ENCODE results near the gene PSAPL1. TPM values are rescaled to one million over a fixed set of nuclear protein-coding genes. Genes with fewer than 3 reads are reported as not detected.

The PSAPL1 gene
- total and polyA plus RNA-seq, 2 experiments from 2014 or later: not detected

DNA sequence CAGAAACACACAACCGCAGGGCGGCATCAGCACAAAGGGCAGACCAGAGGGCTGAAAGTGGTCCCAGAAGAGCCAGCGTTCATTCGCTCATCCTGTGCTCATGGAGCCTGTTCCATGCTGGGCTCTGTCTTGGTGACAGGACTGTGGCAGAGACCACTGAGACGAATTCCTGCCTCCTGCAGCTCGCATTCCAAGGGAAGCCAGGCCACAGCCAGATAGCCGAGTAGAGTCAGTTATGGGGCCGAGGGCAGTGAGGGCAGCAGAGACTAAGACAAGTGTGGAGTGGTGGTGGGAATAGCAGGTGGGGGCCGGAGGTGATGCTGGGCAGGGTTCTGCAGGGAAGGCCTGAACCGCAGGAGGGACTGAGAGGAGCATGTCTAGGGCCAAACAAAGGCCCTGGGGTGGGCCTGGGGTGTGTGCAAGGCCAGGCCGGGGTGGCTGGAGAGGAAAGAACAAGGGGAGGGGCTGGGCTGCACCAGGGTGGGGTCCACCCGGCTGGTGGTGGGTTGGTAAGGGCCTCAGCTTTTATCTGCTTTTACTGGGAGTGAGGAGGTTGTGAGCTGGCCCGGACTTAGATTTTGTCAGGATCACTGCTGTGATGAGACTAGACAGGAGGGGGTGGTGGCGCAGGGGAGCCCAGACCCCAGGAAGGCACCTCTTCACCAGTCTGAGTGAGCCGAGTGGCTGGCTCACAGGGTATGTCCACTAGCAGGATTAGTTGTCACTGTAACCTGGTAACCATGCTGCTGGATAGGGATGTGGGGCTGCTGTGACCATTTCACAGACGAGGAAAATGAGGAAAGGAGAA is 6.3 kb downstream of the PSAPL1 start:
- TF ChIP-seq EZH2 (IDR thresholded peaks at IDR 0.05; ENCODE audit: insufficient read depth, poor library complexity, severe bottlenecking) (no peak), EZH2phosphoT487 (IDR thresholded peaks at IDR 0.05; ENCODE audit: insufficient read depth, low read depth) (no peak)
- no peak overlapping the region for H3K9ac ChIP-seq
- in situ Hi-C loops (cut with MboI): no loop called here
- H4K20me1 ChIP-seq (ENCODE audit: insufficient read depth): no peaks in the 10 kb centered on the region
- no peak overlapping the region for H3K4me2 ChIP-seq (ENCODE audit: unreplicated experiment)
- H3F3A ChIP-seq (ENCODE audit: insufficient read depth): no peaks in the 10 kb centered on the region
- no peaks in the 10 kb centered on the region for H3K9me2 ChIP-seq (ENCODE audit: insufficient read depth)
- H3K27me3 ChIP-seq (replicated peaks; ENCODE audit: insufficient read depth): 0 out of 2 replicates have a peak, but pooled peaks cover 3% of the 10 kb centered on the region
- WGBS, 2 experiments (ENCODE audit: low coverage in 1 of 2, low lambda C conversion rate in 2 of 2, missing lambda C conversion rate in 2 of 2): 73 to 76% methylated on average over 16 of the region's 16 CpGs
- H3K27ac ChIP-seq: no peak overlapping the region
- no peaks in the 10 kb centered on the region for H3K36me3 ChIP-seq (ENCODE audit: low read depth)
- no peaks in the 10 kb centered on the region for H3K4me1 ChIP-seq (ENCODE audit: insufficient read depth)
- DNase-seq: no peak
- H3K9me3 ChIP-seq (ENCODE audit: low read depth): no peaks in the 10 kb centered on the region
- no peaks in the 10 kb centered on the region for H3K79me2 ChIP-seq (ENCODE audit: insufficient read depth)
- H3K4me3 ChIP-seq: no peak overlapping the region
- H2AFZ ChIP-seq: no peak overlapping the region

DNA sequence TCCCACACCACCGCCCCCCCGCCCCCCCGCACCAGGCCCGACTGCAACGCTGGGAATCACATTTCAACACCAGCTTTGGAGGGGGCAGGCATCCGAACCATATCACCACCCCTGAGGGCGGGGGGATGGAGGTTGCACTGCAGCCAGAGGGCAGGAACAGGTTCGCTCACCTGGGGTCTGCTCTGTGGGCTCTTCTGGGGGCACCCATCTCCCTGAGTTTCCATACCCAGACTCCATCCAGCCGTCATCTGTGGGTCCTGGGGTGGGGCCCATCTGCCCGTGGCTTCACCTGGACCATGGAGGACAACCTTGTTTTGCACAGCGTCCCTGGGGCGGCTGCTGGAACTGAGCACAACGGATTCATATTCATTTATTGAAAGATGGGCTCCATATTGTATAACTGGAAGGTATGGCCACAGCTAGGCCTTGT is 6.9 kb downstream of the PSAPL1 start:
- H3K27me3 ChIP-seq (replicated peaks; ENCODE audit: insufficient read depth): 0 out of 2 replicates have a peak, but pooled peaks cover 3% of the 10 kb centered on the region
- TF ChIP-seq EZH2 (IDR thresholded peaks at IDR 0.05; ENCODE audit: insufficient read depth, poor library complexity, severe bottlenecking): no peak
- TF ChIP-seq EZH2phosphoT487 (IDR thresholded peaks at IDR 0.05; ENCODE audit: insufficient read depth, low read depth): no peak
- no peak overlapping the region for H2AFZ ChIP-seq
- in situ Hi-C loops (cut with MboI): no loop called here
- H4K20me1 ChIP-seq (ENCODE audit: insufficient read depth): no peaks in the 10 kb centered on the region
- H3K4me2 ChIP-seq (ENCODE audit: unreplicated experiment): no peak overlapping the region
- H3K27ac ChIP-seq: no peak overlapping the region
- no peaks in the 10 kb centered on the region for H3K9me3 ChIP-seq (ENCODE audit: low read depth)
- no peaks in the 10 kb centered on the region for H3F3A ChIP-seq (ENCODE audit: insufficient read depth)
- no peaks in the 10 kb centered on the region for H3K4me1 ChIP-seq (ENCODE audit: insufficient read depth)
- DNase-seq: no peak
- no peaks in the 10 kb centered on the region for H3K9me2 ChIP-seq (ENCODE audit: insufficient read depth)
- no peaks in the 10 kb centered on the region for H3K36me3 ChIP-seq (ENCODE audit: low read depth)
- 72 to 76% methylated on average over 5 to 13 of the region's 13 CpGs for WGBS, 2 experiments (ENCODE audit: low coverage in 1 of 2, low lambda C conversion rate in 2 of 2, missing lambda C conversion rate in 2 of 2)
- H3K79me2 ChIP-seq (ENCODE audit: insufficient read depth): no peaks in the 10 kb centered on the region
- H3K4me3 ChIP-seq: no peak overlapping the region
- no peak overlapping the region for H3K9ac ChIP-seq

DNA sequence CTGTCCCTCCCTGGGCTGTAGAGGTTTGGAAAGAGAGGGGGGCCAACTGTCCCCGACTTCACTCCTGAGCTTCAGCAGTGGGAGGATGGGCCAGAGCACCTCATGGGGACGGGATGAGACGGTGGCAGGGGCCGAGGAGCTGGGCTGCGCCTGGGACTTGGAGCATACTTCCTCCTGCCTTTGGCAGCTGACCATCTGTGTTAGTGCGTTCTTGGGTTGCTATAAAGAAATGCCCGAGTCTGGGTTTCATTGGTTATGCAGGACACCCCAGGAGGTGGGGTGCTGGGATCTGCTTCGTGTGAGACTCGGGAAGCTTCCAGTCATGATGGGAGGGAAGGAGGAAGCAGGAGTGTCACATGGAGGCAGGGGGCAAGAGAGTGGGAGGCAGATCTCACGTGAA is 7.4 kb downstream of the PSAPL1 start:
- no peaks in the 10 kb centered on the region for H3K9me2 ChIP-seq (ENCODE audit: insufficient read depth)
- no peak overlapping the region for H3K4me2 ChIP-seq (ENCODE audit: unreplicated experiment)
- no peaks in the 10 kb centered on the region for H3K4me1 ChIP-seq (ENCODE audit: insufficient read depth)
- no peaks in the 10 kb centered on the region for H4K20me1 ChIP-seq (ENCODE audit: insufficient read depth)
- H3K9me3 ChIP-seq (ENCODE audit: low read depth): no peaks in the 10 kb centered on the region
- H3F3A ChIP-seq (ENCODE audit: insufficient read depth): no peaks in the 10 kb centered on the region
- H3K4me3 ChIP-seq: no peak overlapping the region
- no peak for DNase-seq
- no peaks in the 10 kb centered on the region for H3K36me3 ChIP-seq (ENCODE audit: low read depth)
- no peak overlapping the region for H2AFZ ChIP-seq
- no peak overlapping the region for H3K9ac ChIP-seq
- 0 out of 2 replicates have a peak, but pooled peaks cover 3% of the 10 kb centered on the region for H3K27me3 ChIP-seq (replicated peaks; ENCODE audit: insufficient read depth)
- in situ Hi-C loops (cut with MboI): no loop called here
- WGBS, 2 experiments (ENCODE audit: low coverage in 1 of 2, low lambda C conversion rate in 2 of 2, missing lambda C conversion rate in 2 of 2): 60 to 66% methylated on average over 10 of the region's 10 CpGs
- TF ChIP-seq EZH2 (IDR thresholded peaks at IDR 0.05; ENCODE audit: insufficient read depth, poor library complexity, severe bottlenecking) (no peak), EZH2phosphoT487 (IDR thresholded peaks at IDR 0.05; ENCODE audit: insufficient read depth, low read depth) (no peak)
- H3K79me2 ChIP-seq (ENCODE audit: insufficient read depth): no peaks in the 10 kb centered on the region
- no peak overlapping the region for H3K27ac ChIP-seq

DNA sequence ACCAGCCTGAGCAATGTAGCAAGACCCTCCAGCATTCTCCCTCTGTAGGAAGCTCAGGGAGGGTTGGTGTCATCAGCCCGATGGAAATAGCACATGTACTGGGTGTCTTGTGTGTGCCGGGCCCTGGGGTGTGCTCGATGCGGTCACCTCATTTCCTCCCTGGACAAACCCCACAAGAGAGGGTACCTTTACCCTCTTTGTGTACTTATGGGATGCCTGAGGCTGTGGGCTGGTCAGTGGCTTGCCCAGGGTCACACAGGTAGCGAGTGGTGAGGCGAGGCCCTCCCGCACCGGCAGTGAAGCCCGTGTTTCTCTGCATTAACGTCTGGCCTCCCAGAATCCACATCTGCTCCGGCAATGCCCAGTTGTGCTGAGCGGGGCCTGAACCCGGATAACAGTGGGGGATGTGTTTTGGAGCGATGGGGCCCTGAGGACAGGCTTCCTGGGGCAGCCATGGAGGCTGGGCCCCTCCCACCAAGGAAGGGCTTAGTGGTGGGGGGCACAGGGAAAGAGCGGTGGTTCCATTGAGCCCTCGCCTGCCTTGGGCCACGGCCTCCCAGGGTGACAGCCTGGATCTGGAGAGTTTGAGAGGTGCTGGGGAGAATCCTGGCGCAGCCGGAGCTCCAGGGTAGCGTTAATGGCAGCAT is 8.1 kb downstream of the PSAPL1 start:
- H3K79me2 ChIP-seq (ENCODE audit: insufficient read depth): no peaks in the 10 kb centered on the region
- in situ Hi-C loops (cut with MboI): no loop called here
- no peaks in the 10 kb centered on the region for H3K36me3 ChIP-seq (ENCODE audit: low read depth)
- H3K9ac ChIP-seq: no peak overlapping the region
- no peaks in the 10 kb centered on the region for H4K20me1 ChIP-seq (ENCODE audit: insufficient read depth)
- H3F3A ChIP-seq (ENCODE audit: insufficient read depth): no peaks in the 10 kb centered on the region
- H3K4me1 ChIP-seq (ENCODE audit: insufficient read depth): no peaks in the 10 kb centered on the region
- 0 out of 2 replicates have a peak, but pooled peaks cover 3% of the 10 kb centered on the region for H3K27me3 ChIP-seq (replicated peaks; ENCODE audit: insufficient read depth)
- 70 to 72% methylated on average over 18 to 20 of the region's 20 CpGs for WGBS, 2 experiments (ENCODE audit: low coverage in 1 of 2, low lambda C conversion rate in 2 of 2, missing lambda C conversion rate in 2 of 2)
- no peak overlapping the region for H3K4me3 ChIP-seq
- TF ChIP-seq EZH2phosphoT487 (IDR thresholded peaks at IDR 0.05; ENCODE audit: insufficient read depth, low read depth) (no peak), EZH2 (IDR thresholded peaks at IDR 0.05; ENCODE audit: insufficient read depth, poor library complexity, severe bottlenecking) (no peak)
- no peak overlapping the region for H3K4me2 ChIP-seq (ENCODE audit: unreplicated experiment)
- H3K9me2 ChIP-seq (ENCODE audit: insufficient read depth): no peaks in the 10 kb centered on the region
- no peaks in the 10 kb centered on the region for H3K9me3 ChIP-seq (ENCODE audit: low read depth)
- no peak overlapping the region for H2AFZ ChIP-seq
- no peak for DNase-seq
- no peak overlapping the region for H3K27ac ChIP-seq
